Epithelial cell of proximal tubule (primary cell): ENCODE results near the gene ROPN1L. TPM values are rescaled to one million over a fixed set of nuclear protein-coding genes. Genes with fewer than 3 reads are reported as not detected.

Source experiments
- DNase-seq: peaks from one replicate; pipeline ENCODE4 v3.0.0-alpha.2; 2011; ENCODE audit warnings: low read depth
- H3K4me3 ChIP-seq: 2 replicates; pipeline ENCODE4 v1.5.1; 2011; ENCODE audit warnings: low read depth, mild to moderate bottlenecking, low read length
- CTCF ChIP-seq: conservative IDR thresholded peaks from 2 replicates; pipeline ENCODE4 v1.5.1; 2012; ENCODE audit warnings: low read depth, mild to moderate bottlenecking, low read length
- total RNA-seq: library from RNA; depleted of rRNA; stranded (reverse); fragments of >200 nt; gene quantifications from 2 replicates; pipeline ENCODE4 v1.2.3, GENCODE V29; 2015

The ROPN1L gene
- total RNA-seq, 1 donor from 2014 or later, result not detected

- no peak for DNase-seq
- H3K4me3 ChIP-seq, result no peak overlapping the region
- TF ChIP-seq CTCF, result no peak
Observed at GRCh38 chr5:10427201-10427600, 14.5 kb upstream of the ROPN1L start.

GRCh38 chr5:10427978-10428377 is 13.7 kb upstream of the ROPN1L start:
- no peak for DNase-seq
- no peak for TF ChIP-seq CTCF
- H3K4me3 ChIP-seq, result no peak overlapping the region

- no peak for DNase-seq
- TF ChIP-seq CTCF, result no peak
Observed at GRCh38 chr5:10431415-10431814, 10.3 kb upstream of the ROPN1L start.

GRCh38 chr5:10432059-10433008 is 9.3 kb upstream of the ROPN1L start:
- no peak for DNase-seq
- no peak overlapping the region for H3K4me3 ChIP-seq
- no peak for TF ChIP-seq CTCF

More at GRCh38 chr5:10431415-10431814, 10.3 kb upstream of the ROPN1L start:
- no peak overlapping the region for H3K4me3 ChIP-seq

DNA sequence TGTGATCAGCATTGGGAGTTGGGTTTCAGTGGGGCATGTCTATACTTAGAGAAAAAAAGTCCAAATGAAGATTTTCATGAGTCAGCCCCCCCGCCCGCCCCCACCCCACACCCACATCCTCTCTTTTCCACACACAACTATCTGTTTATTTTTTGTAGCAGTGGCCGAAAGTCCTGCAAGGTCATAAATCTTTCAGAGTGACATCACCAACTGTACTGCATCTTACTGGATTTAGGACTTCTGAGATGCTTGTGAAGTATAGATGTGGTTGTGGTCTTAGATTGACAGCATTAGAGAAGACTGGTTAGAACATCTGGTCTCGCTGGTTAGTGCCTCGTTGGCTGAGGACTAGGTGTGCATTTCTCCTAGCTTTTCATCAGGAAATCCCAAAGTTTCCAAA is 7.3 kb upstream of the ROPN1L start:
- TF ChIP-seq CTCF, result no peak
- H3K4me3 ChIP-seq, result no peak overlapping the region
- no peak for DNase-seq

GRCh38 chr5:10438301-10438700 is 3.4 kb upstream of the ROPN1L start:
- TF ChIP-seq CTCF, result no peak
- no peak for DNase-seq
- no peak overlapping the region for H3K4me3 ChIP-seq

DNA sequence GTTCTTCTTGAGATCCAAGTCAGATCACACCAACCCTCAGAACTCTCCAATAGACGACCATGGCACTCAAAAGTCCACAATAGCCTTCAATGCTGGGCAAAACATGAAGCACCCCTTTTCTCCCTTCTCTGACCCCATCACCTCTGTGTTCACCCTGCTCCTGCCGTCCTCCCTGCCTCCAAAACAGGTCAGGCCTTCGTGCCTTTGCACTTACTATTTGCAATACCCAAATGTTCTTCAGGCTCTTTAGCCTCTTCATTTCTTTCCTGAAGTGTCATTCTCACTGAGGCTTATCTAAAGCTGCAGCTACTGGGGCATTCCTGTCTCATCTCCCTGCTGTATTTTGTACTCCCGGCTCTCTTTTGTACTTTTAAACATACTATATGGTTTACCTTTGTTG is 2.0 kb upstream of the ROPN1L start:
- no peak overlapping the region for H3K4me3 ChIP-seq
- DNase-seq, result no peak
- TF ChIP-seq CTCF, result no peak
